Stimulated activated CD4-positive, alpha-beta T cell treated with anti-CD3 and anti-CD28 coated beads, Interleukin-2, amount 100 ng/mL, for 24 hours (primary cell): ENCODE measurements around the gene AGPAT2.
A peak's percentile ranks its signal among the peaks of the same experiment; 100 is the strongest.

ENCODE experiments used
- DNase-seq, 2 donors: peaks; one replicate each; pipeline ENCODE4 v3.0.0-alpha.2; 2020

AGPAT2 gene

DNA sequence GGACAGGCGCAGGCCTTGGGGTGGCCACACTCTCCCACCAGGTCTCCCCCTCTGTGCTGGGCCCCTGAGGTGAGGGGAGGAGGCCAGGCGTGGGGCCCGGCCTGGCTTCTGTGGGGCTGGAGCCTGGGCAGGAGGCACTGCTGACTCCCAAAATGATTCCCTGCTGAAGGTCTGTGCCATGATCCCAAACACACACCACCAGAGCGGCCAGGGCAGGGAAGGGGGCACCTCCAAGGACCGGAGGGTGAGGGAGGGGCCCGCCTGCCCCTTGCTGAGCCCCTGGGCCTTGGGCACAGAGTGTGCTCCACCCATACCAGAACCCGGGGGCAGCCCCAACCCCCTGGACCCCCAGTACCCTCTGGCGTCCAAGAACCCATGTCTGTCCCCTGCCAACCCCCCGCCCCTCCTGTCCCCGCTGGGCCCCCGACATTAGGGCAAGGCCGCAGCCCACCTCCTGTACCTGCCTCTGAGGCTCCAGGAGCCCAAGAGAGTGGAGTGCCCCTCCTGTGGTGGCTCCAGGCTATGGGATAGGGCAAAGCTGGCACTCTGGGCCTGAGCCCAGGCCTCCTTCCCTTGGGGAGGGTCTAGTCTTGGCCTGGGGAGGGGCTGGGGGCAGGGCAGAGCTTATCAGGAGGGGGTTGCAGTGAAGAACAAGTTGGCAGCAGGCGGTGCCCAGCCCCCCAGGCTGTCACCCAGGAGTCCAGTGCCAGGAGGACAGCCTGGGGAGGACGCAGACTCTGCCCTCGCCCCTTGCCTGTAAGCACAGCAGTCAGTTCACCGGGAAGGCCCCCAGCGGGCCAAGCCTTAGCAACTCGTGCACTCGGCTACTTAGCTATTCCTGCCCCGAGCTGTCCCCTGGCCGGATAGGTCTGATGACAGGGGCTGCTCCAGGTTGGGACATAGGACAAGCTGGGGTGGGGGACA is 27.1 kb downstream of the AGPAT2 start:
- no peak for DNase-seq

DNA sequence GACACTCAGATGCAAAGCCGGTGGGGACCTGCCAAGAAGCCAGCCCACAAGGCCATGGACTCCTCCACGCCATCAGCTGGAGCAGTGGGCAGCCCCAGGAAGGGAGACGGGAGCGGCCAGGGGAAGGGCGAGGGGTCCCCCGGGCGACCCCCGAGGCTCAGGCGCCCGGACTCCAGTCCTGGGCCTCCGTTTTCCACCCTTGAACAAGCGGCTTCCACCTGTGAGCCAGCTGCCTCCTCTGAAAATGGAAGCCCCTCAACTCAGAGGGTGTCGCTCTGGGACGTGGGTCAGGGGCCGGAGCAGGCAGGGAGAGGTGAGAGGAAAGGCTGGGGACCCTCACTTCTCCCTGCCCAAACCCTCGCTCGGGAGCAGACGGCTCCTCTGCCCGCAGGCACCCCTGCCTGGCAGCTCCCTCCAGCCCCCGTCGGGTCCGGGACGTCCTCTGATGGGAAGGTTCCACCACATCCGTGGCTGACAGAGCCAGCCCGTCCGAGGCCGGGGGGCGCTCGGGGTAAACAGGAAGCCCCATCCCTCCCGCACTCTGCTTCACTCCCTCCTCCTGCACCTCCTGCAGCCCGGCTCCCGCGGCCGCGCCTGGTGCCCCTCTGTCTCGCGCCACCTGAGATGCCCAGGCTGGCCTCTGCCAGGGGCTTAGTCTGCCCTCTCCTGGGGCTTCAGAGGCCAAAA is 28.3 kb downstream of the AGPAT2 start:
- no peak for DNase-seq

DNA sequence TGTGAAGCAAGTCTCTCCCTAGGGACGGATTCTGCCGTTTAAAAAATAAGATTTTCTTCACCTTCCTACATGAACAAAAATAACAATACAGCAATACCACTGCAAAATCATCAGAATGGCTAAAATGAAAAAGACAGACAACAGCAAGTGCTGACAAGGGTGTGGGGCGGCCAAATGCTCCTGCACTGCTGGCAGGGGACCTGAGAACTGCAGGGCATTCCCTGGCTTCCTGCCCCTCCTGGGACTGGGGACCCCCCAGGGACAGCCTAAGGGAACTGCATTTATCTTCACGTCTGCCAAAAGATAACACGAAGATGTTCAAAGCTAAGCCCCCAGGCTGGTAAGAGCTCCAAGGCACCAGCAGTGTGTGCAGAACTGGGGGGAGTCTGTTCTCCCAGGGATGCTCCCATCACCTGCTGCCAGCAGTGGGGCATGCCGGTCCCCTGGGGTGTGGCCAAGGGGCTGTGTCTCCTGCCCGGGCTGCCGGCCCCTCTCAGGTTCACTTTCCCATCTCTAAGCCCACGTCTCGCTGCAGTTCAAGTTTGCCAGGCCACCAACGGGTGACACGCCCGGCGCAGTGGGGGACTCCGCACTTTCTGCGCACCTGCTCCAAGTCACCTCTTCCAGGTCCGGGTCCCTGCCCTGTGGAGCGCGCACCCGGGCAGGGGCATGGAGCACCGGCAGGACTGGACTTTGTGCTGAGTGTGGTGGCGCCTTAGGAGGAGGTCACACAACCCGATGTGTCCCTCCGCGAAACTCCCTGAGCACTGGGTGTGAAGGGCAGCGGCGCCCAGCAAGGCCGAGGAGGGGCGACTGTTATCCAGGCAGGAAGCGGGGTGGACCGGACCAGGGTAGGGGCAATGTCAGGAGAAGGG is 29.0 kb downstream of the AGPAT2 start:
- no peak for DNase-seq

DNA sequence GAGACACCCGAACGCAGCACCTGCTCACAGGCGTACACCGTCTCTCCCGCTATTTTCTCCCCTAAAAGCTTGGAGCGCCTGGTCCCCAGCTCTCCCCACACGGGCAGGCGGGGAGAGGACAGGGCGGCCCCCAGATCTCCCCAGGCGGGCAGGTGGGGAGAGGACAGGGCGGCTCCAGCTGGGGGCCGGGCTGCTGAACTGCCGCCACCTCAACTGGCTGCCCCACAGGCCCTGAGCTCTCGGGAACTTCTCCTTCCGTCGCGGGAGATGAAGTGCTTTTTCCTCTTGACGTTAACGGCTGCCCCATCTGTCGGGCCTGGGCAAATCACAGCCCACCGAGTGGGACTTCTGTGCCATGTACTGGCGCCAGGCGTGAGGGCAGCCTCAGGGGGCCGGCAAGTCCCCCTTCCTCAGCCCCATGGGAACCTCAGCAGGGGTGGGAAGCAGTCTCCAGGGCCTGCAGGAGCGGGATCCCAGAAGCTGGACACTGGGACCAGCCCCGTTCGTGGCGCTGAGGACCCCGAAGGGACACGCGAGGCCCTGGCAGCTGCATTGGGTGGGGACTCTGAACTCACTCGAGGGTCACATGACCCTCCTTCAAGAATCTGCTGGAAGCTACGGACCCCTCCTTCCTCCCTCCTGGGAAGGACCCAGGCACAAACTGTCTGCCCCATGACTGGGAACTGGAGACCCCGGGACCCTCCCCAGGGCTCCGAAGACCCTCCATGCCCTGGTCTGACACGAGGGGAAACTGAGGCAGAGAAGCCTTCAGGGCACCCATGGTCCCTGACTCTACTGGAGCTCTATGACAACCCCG is 30.3 kb downstream of the AGPAT2 start:
- DNase-seq: no peak

DNA sequence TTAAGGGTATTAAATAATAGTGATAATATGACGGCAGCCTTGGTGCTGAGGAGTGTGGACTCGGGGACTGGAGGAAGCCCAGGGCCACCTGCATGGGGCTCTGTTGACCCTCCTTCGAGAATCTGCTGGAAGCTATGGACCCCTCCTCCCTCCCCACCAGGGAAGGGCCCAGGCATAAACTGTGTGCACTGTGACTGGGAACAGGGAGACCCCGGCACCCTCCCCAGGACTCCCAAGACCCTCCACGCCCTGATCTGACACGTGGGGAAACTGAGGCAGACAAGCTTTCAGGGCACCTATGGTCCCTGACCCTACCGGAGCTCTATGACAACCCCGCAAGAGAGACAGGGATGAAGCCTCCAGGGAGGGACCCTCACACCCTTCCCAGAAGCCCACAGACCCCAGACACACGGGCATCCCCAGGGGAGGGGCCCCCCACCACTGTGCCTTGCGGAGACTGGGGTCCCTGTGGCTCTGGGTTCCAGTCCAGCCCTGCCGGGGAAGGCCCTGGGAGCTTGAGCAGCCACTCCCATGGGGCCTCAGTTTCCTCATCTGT is 31.0 kb downstream of the AGPAT2 start:
- DNase-seq: no peak

DNA sequence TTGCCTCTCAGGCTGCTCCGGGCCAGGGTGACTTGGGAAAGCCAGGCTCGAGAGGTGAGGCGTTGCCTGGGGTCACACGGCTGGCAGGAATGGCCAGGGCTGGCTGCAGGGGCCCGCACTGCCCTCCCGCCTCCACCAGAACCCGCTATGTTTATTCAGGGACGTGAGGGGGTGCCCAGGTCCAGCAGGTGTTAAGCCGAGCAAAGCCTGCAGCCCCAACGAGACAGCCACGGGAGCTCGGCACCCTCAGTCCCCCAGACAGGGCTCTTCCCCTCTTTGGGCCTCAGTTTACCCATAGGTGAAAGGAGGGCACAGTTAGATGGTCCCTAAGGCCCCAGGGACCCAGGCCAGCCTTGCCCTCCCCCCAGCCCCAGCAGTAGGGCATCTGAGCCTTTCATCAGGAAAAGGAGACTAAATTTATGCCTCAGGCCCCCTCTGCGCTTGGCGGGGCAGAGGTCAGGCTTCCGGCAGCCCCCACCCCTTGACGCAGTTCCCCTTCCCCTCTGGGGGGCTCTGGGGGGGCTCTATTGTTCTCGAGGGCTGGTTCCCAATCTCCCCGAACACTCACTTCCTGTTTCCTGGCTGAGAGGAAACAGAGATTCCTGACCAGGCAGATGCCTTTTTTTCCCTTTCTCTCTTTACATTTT is 31.6 kb downstream of the AGPAT2 start:
- no peak for DNase-seq

DNA sequence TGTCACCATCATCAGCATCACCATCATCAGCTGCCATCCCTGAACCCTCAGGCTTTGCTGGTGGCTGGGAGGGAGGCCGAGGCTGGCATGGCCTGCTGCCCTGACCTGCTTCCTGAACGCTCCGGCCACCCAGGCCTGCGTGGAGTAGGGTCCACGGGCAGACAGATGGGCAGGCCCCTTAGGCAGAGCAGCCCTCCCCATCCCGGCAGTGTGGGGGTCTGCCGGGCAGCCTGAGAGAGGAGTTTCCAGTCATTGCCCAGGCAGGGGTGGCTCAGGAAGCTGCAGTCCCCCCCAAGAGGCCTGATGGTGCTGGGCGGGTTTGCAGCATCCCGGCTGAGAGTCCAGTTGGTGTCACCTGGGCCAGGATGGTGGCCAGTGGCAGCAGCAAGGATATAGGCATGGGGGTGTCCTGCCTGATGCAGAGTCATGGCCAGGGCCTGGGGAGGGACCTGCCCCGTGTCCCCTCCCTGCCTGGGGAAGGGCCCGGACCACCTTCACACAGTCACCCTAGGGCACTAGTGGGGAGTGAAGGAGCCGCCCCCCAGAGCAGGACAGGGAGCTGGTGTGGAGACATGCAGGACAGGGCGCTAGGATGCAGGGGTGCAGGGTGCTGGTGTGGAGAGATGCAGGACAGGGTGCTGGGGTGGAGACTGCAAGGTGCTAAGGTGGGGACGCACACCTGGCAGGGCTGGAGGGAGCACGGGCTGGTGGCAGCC is 32.3 kb downstream of the AGPAT2 start:
- DNase-seq: peak in 1 of 2 donors; percentile 16

DNA sequence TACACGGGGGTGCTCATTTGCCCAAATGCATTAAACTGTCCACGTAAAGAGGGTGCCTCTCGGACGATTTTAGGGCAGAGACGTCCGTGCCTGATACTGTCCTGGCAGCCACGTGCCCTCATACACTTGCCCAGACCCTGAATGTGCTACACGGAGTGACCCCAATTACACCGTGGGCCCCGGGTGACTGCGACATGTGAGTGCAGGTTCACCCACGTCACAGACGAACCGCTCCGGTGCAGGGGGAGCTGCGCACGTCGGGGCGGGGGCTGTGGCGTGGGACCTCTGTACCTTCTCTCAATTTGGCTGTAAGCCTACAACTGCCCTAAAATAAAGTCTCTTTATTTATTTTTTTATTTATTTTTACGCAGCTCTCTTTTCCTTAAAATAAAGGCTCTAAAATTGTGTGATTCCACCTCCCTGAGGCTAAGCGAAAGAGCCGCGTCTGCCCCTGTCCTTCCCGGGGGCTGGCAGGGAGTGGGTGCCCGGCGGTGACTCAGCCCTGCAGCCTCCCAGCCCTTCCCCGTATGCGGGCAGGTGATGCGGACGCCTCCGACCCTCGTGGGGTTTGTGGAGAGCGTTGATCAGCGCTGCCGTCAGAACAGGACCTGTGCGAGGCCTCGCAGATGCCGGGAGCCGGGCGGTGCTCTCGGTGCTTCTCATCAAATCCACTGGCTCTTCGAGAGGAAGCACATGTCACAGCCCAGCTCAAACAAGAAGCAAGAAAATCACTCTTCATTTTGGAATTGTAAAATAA is 33.8 kb downstream of the AGPAT2 start:
- DNase-seq: no peak

DNA sequence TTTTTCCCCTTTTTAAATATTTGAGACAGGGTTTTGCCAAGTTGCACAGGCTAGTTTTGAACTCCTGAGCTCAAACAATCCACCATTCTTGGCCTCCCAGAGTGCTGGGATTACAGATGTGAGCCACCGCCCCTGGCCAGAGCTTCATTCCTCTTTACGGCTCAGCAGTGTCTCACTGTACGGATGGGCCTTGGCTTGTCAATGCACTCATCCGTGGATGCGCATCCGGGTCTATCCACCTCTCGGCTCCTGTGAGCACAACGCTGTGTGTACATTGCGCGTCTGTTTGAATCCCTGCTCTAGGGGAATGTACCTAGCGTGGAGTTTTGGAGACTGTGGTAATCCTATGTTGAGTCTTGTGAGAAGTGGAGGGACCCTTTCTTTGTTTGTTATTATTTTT is 35.4 kb downstream of the AGPAT2 start:
- DNase-seq: no peak

DNA sequence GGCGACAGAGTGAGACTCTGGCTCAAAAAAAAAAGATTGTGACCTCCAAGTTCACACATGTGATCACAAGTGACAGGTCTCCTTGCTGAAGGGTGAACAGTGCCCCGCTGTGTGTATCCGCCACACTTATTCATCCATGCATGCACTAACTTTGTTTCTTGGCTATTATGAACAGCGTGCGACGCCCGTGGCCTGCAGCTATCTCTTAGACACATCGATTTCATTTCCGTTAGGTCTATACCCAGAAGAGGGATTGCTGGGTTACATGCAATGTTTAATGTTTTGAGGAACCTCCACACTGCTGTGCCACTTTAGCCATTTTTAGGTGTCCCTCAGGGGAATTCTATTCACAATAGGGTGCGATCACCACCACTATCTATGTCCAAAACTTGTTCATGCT is 36.6 kb downstream of the AGPAT2 start:
- no peak for DNase-seq

DNA sequence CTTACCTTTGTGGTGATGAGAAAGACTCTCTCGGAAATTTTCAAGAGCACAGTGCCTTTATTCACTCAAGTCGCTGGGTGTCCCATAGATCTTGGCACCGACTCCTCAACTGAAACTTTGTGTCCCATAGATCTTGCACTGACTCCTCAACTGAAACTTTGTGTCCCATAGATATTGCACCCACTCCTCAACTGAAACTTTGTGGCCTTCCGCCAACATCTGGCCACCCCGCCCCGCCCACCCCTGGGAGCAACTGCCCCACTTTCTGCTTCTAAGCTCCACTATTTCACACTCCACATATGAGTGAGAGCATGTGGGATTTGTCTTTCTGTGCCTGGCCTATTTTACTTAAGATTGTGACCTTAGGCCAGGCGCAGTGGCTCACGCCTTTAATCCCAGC is 37.2 kb downstream of the AGPAT2 start:
- no peak for DNase-seq

DNA sequence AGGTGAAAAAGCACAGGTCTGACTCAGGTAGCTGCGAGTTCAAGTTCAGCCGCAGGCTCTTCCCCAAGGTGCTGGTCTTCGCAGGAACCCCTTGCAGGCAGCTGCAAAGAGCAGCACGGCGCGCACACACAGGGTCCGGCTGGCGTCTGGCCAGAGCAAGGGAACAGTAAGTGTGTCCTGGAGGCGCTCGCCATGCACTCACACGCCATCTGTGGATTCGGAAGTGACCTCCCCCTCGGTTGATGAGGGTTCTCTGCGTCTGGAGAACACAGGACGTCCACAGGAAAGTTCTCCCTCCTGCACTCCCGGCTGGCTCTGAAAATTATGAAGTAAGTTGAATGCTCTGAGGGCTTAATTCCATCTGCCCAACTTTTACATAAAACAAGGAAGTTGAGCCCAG is 38.5 kb downstream of the AGPAT2 start:
- no peak for DNase-seq

DNA sequence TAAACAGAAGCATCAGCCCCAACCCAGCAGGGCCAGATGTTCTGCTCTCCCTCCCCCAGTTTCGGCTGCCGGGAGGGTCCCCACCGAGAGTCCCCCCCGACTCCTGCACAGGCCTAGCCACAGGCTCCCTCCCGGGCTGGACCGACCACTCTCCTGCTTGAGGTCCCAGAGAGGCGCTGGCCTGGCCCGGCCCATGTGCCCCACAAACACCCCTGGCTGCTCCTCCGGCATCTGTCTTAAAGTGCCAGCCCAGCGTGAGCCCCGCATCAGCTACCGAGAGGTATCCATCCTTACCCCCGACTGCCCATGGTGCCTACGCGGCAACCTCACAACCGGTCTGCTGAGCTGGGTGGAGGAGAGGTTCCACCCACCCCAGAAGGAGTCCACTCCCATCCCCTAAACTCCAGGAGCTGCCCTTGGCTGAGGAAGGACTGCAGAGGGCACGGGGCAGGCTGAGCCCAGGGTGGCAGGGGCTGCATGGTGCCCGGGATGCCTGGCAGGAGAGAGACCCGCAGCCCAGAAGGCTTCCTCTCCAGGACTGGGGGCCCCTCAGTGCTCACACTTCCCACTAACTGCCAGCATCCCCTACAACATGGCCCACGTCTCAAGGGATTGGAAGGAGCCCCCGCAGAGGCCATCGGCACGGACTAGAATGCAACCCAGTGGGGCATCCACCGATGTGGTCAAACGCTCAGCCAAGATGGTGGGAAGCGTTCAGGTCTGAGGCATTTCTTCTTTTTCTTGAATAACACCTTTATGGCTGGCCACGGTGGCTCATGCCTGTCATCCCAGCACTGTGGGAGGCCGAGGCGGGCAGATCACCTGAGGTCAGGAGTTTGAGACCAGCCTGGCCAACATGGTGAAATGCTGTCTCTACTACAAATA is 40.2 kb downstream of the AGPAT2 start:
- no peak for DNase-seq

DNA sequence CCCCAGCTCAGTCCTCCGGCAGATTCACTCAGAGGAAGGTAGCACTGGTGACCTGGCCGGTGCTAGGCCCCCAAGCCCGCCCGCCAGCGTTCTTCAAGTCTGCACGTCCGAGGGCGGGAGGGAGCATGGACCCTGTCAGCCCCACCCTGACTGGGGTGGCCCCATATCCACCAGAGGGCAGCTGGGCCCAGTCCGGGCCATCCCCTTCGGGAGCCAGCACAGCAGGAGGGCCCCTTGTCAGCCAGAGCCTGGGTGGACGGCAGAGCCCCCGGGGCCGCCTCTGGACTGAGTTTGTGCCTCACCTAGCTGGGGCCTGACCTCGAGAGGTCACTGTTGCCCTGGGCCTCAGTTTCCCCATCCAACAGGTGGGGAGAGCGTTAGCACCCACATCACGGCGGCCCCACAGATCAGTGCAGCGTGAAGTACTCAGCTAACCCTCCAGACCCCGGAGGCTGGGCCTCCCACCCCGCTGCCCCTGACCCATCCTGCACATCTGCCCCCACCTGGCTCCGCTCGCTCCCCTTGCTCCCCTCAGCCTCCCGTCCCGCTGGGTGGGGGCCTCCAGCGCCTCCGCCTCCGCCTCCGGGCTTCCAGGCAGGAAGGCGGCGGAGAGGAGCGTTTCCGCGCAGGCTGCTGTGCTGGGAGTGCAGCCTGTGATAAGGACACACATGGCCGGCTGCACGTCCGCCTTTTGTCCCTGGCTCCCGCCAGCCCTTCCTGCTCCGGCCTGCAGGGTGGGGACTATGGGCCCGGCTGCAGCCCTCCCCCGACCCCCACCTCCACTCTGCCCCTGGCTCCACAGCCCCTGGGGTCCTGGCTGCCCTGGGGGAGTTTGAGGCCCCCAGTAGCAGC is 41.1 kb downstream of the AGPAT2 start:
- DNase-seq: no peak

DNA sequence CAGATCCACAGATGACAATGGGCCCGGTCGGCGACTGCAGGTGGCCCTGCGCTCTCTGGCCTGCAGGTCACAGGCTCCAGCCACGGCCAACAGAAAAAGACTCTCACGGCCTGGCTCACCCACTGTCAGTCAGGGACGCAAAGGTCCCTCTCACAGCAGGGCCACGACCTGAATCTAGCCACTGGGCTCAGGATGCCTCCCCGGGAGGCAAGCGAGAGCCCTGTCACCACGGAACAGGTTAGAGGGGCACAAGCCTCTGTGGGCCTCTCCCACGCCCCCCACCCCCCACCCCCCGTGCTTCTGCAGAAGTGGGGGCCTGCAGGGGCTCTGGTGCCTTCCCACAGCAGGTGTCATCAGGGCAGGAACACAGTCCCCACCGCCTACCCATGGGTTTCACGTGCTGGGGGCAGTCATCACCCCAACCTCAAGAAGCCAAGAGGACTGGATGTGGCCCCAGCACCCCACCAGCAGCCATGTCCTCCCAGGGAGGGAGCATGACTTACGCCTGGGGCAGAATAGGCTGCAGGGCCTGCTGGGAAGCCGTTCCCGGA is 41.8 kb downstream of the AGPAT2 start:
- DNase-seq: no peak

DNA sequence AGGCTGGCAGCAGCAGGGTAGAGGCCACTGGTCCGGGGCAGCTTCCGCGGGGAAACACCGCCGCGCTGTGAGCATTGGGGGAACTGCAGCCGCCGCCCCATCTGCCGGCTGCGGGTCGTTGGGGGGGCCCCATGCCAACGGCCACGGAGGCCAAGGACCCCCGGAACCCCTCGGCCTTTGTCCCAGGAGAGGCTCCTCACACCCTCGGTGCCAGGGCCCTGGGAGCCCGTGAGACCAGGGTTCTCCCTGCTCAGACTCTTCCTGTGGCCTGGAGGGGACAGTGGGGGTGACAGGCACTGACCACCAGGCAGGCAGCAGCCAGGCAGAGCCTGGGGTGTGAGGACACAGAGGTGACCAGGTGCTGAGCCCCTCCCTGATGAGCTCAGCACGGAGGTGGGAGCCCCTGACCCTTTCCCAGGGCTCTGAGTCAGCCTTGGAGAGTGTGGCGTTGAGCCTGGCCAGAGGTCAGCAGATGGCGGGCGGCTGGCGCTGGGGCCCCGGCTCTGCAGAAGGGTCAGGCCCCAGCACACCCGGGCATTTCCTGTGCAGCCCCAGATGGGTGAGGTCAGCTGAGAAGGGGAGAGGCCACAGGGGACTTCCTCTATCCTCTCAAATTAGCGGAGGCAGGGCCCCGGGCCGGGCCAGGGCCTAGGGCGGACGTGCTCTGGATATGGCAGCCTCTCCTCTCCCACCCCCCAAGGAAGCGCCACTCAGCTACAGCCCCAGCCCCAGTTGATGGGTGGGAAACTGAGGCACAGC is 42.5 kb downstream of the AGPAT2 start:
- peak; percentile 83 to 84 for DNase-seq

DNA sequence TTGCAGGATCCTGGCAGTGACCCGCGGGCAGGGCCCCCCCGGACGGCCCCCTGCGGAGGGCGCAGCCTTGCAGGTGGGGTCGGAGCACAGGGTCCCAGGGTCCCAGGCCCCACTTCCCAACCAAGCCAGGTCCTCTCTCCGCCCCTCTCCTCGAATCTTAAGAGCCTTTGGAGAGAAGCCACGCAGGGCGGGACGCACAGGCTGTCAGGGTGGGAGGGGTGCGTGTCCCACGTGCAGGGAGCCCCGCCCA is 43.0 kb downstream of the AGPAT2 start:
- no peak for DNase-seq
